ENCODE results near the gene CMTM8. TPM values are rescaled to one million over a fixed set of nuclear protein-coding genes. Genes with fewer than 3 reads are reported as not detected.

CMTM8 gene
- total and polyA plus RNA-seq, 2 of the 8 experiments (the other 6 are each of a cell fraction or from before 2014, with no cell fraction given), result 10.5 to 22.4 TPM

GRCh38 chr3:32303977-32304881, 65.7 kb downstream of the CMTM8 start (continued):
- TF ChIP-seq RNF2 (IDR thresholded peaks at IDR 0.05; ENCODE audit: borderline replicate concordance, low read depth, low read length, missing control alignments, poor library complexity, severe bottlenecking), result no peak
- no peak for TF ChIP-seq CBX5 (IDR thresholded peaks at IDR 0.05; ENCODE audit: low read depth, low read length)
- TF ChIP-seq CHD1 (IDR thresholded peaks at IDR 0.05; ENCODE audit: low read depth, low read length), result no peak
- no peak for TF ChIP-seq EP300 (IDR thresholded peaks at IDR 0.05; ENCODE audit: borderline replicate concordance in 1 of 2, low read depth in 2 of 2, low read length in 2 of 2)
